GM12874 (cell line): Measurements from ENCODE around the gene MOB3B.

Source experiments
- TF ChIP-seq, protein P1 (sequence below): IDR thresholded peaks from 2 replicates; pipeline ENCODE4 v1.5.1; 2011; ENCODE audit warnings: low read depth, mild to moderate bottlenecking, control low read depth, low read length, moderate library complexity; ENCODE audit not compliant: insufficient read depth

MOB3B gene

DNA sequence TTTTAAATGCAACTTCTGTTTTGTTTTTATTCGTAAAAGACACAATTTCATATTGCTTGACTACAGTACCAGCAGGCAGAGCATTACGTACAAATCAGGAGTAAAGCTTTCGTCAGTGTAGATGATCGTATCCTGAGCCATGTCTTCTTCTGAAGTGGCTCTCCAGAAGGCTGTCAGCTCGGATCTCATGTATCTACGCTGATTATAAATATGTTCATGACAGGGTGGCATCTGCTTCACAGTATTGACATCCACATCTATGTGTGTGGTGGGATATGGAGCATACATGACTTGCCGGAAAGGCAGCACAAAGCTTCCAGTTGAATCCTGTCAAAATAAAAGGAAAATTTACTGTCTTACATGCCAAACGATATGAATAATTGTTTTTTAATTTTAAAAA lies 26.9 kb upstream of the MOB3B start:
- TF ChIP-seq, protein P1, sequence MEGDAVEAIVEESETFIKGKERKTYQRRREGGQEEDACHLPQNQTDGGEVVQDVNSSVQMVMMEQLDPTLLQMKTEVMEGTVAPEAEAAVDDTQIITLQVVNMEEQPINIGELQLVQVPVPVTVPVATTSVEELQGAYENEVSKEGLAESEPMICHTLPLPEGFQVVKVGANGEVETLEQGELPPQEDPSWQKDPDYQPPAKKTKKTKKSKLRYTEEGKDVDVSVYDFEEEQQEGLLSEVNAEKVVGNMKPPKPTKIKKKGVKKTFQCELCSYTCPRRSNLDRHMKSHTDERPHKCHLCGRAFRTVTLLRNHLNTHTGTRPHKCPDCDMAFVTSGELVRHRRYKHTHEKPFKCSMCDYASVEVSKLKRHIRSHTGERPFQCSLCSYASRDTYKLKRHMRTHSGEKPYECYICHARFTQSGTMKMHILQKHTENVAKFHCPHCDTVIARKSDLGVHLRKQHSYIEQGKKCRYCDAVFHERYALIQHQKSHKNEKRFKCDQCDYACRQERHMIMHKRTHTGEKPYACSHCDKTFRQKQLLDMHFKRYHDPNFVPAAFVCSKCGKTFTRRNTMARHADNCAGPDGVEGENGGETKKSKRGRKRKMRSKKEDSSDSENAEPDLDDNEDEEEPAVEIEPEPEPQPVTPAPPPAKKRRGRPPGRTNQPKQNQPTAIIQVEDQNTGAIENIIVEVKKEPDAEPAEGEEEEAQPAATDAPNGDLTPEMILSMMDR: no peak

DNA sequence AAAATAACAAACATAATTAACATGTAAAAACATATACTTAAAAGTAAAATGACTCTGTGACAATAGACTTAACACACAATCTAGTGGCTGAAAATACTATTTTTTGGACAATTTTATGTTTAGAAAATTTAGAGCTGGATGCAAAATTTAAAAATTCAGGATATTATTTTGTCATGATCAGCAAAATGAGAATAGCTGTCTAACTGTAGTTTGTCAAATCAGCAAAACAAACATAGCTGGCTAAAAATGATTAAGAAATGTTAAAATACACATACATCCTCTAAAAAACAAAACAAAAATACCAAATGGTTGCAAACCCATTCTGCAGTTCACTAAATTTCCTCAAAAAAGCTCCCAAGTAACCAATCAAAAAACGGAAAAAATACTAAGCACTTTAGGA lies 25.1 kb upstream of the MOB3B start:
- TF ChIP-seq, protein P1: no peak

DNA sequence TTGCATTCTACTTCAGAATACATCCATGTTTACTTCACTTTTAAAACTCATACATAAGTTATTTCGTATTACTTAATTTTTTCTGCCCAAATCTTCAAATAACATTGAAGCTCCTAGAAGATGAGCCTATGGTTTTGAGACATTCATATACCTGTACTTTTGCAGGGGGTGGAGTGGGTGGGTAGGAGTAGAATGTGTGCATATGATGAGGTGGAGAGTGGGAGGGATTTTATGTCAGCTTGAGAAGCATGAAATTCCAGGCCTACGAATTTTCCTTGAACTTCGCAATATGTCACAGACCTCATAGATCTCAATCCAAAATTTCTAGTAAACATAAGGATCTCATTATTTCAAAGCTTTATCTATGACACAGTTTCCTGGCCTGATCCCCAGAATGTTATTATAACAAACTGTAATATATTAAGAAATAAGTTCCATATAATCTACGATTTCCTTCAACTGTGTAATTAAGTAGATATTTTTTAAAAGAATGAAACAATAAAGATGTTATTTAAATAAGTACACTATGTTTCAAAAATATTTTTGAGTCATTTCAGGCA lies 19.7 kb upstream of the MOB3B start:
- TF ChIP-seq, protein P1: no peak

DNA sequence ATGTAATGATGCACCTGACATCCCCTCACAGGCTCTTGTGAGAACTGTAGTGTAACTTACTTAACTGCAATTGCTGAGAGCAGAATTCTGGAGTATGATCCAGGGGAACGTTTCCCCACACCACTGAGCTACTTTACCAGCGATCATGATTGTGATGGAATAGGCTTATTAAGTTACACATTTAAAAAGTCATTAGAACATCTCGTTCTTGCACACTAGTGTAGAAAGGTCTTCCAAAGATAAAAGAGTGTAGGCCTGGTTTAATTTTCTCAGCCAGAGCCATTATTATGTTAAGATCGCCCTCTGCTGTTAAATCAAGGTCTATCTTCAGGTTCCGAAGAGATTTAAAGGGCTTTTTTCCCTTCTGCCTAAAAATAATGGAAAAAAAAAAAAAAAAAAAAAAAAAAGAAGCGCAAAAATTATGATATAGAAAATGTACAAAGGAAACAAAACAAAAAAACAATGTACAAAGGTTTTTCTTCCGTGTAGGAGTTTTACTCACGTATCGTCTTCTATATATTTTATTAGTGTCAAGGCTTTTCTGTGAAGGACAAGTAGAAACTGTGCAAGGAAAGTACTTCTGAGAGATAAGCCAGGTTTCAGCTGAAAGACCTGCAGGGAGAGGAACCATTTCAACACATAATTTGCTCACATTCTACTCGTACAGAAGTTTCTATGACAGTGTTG lies 18.6 kb upstream of the MOB3B start:
- TF ChIP-seq, protein P1: peak; percentile 19

DNA sequence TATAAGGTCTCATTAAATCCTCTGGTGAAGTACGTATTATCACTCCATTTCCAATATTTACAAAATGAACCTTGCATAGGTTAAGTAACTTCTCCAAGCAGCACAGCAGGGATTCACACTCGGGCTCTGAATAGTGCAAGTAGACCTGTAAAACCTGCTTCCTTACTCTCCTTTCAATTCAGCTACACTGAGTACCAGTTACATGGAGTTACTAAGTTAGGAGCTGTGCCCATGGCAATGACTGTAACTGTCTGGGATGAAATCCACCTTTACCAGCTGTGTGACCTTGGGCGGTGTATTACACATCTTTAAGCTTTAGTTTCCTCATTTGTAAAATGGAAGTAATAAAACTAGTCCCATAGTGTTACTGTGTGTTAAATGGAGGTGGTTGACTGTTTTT lies 15.9 kb upstream of the MOB3B start:
- TF ChIP-seq, protein P1: no peak

DNA sequence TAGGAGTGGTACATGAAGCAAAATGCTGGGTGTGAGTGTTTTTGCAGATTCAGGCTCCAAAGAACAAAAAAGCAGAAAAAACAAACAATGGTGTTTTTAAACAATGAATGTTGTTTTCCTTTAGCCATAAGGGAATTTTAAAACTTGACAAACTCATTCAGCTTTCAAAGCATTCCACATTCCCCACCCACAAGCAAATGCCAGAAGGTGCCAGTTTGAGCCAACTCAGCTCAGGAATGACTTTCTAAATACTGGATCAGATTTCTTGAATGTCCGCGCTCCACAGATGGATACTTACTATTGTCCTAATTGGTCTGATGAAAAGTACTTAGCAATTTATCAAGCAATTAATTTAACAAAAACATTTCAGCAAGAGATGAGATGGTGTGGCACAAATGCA lies 12.9 kb upstream of the MOB3B start:
- TF ChIP-seq, protein P1: no peak

DNA sequence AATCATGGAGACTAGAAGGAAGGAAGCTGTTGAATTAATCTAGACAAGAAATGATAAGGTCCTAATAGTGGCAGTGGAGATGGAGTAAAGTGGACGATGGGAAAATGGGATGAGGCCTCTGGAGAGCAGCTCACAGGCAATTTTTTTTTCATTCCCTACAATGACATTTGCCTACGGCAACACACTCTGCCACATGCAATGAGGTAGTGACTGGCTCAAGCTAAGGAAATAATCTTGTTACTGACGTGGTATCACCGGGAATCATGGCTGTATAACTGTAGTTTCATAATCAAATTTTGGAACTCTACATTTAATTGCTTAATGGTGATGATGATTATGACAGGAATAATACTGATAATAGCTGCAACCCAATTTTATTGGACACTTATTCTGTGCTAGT lies 12.1 kb upstream of the MOB3B start:
- TF ChIP-seq, protein P1: no peak

DNA sequence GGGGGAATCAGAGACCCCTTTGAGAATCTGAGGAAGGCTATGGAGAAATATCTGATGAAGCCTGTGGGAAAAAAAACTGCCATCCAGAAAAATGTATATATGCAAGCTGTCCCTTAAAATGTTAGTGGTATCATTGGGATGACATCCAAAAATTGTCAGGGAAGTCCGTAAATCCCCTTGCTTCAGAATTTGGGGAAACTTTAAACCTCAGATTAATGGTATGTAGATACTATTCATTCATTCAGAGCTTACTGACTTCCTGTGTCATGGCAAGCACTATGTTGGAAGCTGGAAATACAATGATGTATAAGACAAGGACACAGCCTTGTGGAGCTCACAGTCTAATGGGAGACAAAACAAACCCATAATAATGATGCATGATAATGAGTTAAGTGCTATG lies 10.9 kb upstream of the MOB3B start:
- TF ChIP-seq, protein P1: no peak
